Activated CD4-positive, CD25-positive, alpha-beta regulatory T cell (primary cell): ENCODE measurements around the gene FNDC3A.

Source experiments
- DNase-seq, 4 experiments: peaks; one replicate each; lab custom pipeline; 2025; lab: John Stamatoyannopoulos, UW

FNDC3A gene

DNA sequence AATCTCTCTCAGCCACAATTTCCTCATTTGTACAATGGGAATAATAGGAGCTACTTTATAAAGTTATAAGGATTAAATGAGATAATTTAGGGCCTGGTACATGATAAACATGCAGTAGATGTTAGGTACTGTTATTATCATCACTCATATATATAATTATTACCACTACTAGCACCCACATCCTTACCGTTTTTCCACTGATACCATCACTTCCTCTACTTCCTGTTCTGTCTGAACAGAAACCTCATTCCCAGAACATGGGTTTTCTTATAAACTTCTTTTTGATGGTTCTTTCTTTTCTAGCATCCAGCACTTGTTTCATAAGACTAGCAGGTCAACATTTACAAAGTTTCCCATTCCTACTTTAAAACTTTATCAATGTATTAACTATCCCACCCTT is 278.3 kb downstream of the FNDC3A start:
- DNase-seq = no peak

DNA sequence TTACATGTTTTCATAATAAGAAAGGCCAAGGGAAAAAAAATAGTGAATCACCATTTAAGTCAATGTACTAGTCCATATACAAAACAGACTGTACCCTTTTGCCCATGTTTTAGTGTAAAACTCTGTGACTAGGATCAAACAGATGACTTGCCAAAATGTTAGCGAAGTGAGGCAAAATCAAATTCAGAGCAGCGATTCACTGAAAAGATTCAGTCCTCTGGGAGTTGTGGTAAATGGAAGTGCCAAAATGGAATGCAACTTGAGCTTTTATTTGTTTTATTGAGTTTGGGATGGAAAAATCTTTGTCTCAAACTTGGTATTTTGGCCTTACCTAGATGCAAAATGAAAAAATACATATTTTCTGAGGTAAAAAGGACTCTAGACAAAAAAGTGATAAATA is 281.1 kb downstream of the FNDC3A start:
- DNase-seq = no peak

DNA sequence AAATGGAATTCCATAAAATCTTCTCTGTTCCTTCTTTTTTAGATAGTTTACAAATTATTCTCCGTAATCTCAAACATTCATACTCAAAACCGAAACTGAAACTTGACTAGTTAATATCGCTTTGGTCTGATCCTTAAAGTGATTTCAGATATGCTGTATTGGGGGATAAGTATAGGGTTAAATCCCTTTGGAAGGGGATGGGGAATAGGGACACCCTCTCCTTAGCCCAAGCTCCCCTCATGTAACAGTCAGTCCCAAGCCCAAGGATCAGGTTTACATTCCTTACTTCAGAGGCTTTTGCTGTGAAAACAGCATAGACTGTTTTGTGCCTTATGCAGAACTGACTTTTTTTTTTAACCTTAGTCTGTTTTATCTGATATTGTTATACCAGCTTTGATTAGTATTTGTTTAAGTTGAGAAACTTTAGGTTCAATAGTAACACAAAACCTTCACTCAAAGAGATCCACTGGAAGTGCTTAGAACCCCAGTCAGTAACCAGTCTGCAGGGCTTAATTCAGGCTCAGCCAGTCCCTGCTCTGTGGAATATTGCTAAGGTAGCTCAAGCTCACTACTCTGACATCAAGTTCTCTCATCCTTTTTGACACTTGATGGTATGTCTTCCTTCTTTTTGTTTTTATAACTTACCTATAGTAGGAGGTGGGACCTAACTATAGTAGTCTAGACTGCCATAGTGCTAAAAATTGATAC is 282.5 kb downstream of the FNDC3A start:
- no peak for DNase-seq
